GM12878 (cell line): ENCODE results near the gene ZNF792. TPM values are rescaled to one million over a fixed set of nuclear protein-coding genes. Genes with fewer than 3 reads are reported as not detected.

Experiments used
- BHLHE40 ChIP-seq, 2 experiments: fragments of 450-650 bp in 1 of 2; IDR thresholded peaks; 2 replicates each; pipeline ENCODE4 v1.6.1; 2011 to 2017; ENCODE audit warnings: low read depth in 2 of 2, borderline replicate concordance in 1 of 2, improper control_type of control experiment in 1 of 2, low read length in 1 of 2, mild to moderate bottlenecking in 1 of 2
- CBFB ChIP-seq: IDR thresholded peaks from 2 replicates; pipeline ENCODE4 v1.6.1; 2016; ENCODE audit warnings: antibody characterized with exemption, low read depth
- CTCF ChIP-seq, 3 experiments: IDR thresholded peaks in 2 of 3; conservative IDR thresholded peaks in 1 of 3; 2 replicates each; pipeline ENCODE4 v1.5.1; 2011; ENCODE audit warnings: low read depth in 3 of 3, low read length in 3 of 3, mild to moderate bottlenecking in 3 of 3, control low read depth in 2 of 3, moderate library complexity in 2 of 3, inconsistent platforms in 1 of 3, mixed read lengths in 1 of 3; ENCODE audit not compliant: control insufficient read depth in 2 of 3, insufficient read depth in 1 of 3; ENCODE audit errors: extremely low read depth in 1 of 3
- FOXM1 ChIP-seq: IDR thresholded peaks from 2 replicates; pipeline ENCODE4 v1.6.1; 2012; ENCODE audit warnings: low read depth, mild to moderate bottlenecking, inconsistent platforms, low read length, moderate library complexity
- HCFC1 ChIP-seq: fragments of 150-350 bp; IDR thresholded peaks from 2 replicates; pipeline ENCODE4 v1.6.1; 2014; ENCODE audit warnings: low read length
- JUNB ChIP-seq: IDR thresholded peaks from 2 replicates; pipeline ENCODE4 v1.6.1; 2016; ENCODE audit warnings: antibody characterized with exemption, mild to moderate bottlenecking
- KDM1A ChIP-seq: fragments of 200-600 bp; sonication (generic); IDR thresholded peaks from 2 replicates; pipeline ENCODE4 v1.6.1; 2016; ENCODE audit warnings: borderline replicate concordance
- MTA3 ChIP-seq: IDR thresholded peaks from 2 replicates; pipeline ENCODE4 v1.6.1; 2012; ENCODE audit warnings: low read length, inconsistent platforms, borderline replicate concordance
- NKRF ChIP-seq: fragments of 450-650 bp; conservative IDR thresholded peaks from 2 replicates; pipeline ENCODE4 v1.6.1; 2017; ENCODE audit warnings: mild to moderate bottlenecking, moderate library complexity
- PKNOX1 ChIP-seq: fragments of 450-650 bp; IDR thresholded peaks from 2 replicates; pipeline ENCODE4 v1.6.1; 2016; ENCODE audit warnings: mild to moderate bottlenecking
- SIN3A ChIP-seq: IDR thresholded peaks from 2 replicates; pipeline ENCODE4 v1.6.1; 2012; ENCODE audit warnings: low read depth, low read length, improper control_type of control experiment
- SIX5 ChIP-seq: IDR thresholded peaks from 2 replicates; pipeline ENCODE4 v1.6.1; 2011; ENCODE audit warnings: mild to moderate bottlenecking, low read depth, low read length, moderate library complexity; ENCODE audit not compliant: severe bottlenecking
- ZBTB11 ChIP-seq: fragments of 450-650 bp; formaldehyde crosslinking; IDR thresholded peaks from 2 replicates; pipeline ENCODE4 v1.5.0; 2022; ENCODE audit warnings: mild to moderate bottlenecking, missing genetic modification characterization
- ZNF384 ChIP-seq: IDR thresholded peaks from 2 replicates; pipeline ENCODE4 v1.6.1; 2012; ENCODE audit warnings: low read depth, mild to moderate bottlenecking, low read length, improper control_type of control experiment, borderline replicate concordance
- polyA plus RNA-seq, 11 experiments: library from polyadenylated mRNA; depleted of rRNA in 4 of 11; unstranded in 6 of 11; stranded (reverse) in 5 of 11; fragments of >200 nt; fragmentation: Nextera tagmentation in 4 of 11; fragmentation: Illumina TruSeq in 1 of 11; extraction: Ambion mirVana in 4 of 11; extraction: Trizol in 1 of 11; gene quantifications; 1 replicate in 1 of 11; 2 replicates in 10 of 11; pipeline versions ENCODE4 v1.2.1 to v1.2.3, GENCODE V29; 2011 to 2016; ENCODE audit warnings: inconsistent platforms in 2 of 11, missing spikeins in 2 of 11, low read depth in 1 of 11
- total RNA-seq, 4 experiments: library from RNA; depleted of rRNA in 3 of 4; stranded (reverse); fragments of >200 nt in 3 of 4; fragmentation: Illumina TruSeq in 1 of 4; extraction: Trizol in 1 of 4; gene quantifications; 2 replicates each; pipeline versions ENCODE4 v1.2.1 to v1.2.3, GENCODE V29; 2013 to 2021
- TF ChIP-seq, protein P1 (sequence below): fragments of 450-650 bp; formaldehyde crosslinking; IDR thresholded peaks from 2 replicates; pipeline ENCODE4 v1.4.0; 2020; ENCODE audit warnings: mild to moderate bottlenecking, moderate library complexity

Gene ZNF792
- total and polyA plus RNA-seq, 10 of the 15 experiments (the other 5 are each of a cell fraction or from before 2014, with no cell fraction given), result 0.53 to 4.8 (median 1.3) TPM

- TF ChIP-seq CTCF (IDR thresholded peaks at IDR 0.05 in 2 of 3, conservative IDR thresholded peaks at IDR 0.05 in 1 of 3; ENCODE audit: control insufficient read depth in 2 of 3, extremely low read depth in 1 of 3, insufficient read depth in 1 of 3, low read depth in 3 of 3, low read length in 3 of 3) (no peak), CBFB (0 out of 2 replicates have a peak, but pooled peaks have one; percentile 28), ZBTB11 (CRISPR knock-in tag) (no peak), MTA3 (no peak), SIN3A (no peak), NKRF (no peak), SIX5 (no peak), KDM1A (no peak), HCFC1 (no peak), FOXM1 (no peak; the same call in 1 of the 2 replicates), ZNF384 (no peak), BHLHE40 (IDR thresholded peaks at IDR 0.05; ENCODE audit: borderline replicate concordance in 1 of 2, low read depth in 2 of 2, low read length in 1 of 2) (peak in 1 of 2 experiments; percentile 73; a peak in 1 of 4 replicates), JUNB (peak; percentile 28; the same call in 1 of the 2 replicates), PKNOX1 (no peak)
- TF ChIP-seq, protein P1, sequence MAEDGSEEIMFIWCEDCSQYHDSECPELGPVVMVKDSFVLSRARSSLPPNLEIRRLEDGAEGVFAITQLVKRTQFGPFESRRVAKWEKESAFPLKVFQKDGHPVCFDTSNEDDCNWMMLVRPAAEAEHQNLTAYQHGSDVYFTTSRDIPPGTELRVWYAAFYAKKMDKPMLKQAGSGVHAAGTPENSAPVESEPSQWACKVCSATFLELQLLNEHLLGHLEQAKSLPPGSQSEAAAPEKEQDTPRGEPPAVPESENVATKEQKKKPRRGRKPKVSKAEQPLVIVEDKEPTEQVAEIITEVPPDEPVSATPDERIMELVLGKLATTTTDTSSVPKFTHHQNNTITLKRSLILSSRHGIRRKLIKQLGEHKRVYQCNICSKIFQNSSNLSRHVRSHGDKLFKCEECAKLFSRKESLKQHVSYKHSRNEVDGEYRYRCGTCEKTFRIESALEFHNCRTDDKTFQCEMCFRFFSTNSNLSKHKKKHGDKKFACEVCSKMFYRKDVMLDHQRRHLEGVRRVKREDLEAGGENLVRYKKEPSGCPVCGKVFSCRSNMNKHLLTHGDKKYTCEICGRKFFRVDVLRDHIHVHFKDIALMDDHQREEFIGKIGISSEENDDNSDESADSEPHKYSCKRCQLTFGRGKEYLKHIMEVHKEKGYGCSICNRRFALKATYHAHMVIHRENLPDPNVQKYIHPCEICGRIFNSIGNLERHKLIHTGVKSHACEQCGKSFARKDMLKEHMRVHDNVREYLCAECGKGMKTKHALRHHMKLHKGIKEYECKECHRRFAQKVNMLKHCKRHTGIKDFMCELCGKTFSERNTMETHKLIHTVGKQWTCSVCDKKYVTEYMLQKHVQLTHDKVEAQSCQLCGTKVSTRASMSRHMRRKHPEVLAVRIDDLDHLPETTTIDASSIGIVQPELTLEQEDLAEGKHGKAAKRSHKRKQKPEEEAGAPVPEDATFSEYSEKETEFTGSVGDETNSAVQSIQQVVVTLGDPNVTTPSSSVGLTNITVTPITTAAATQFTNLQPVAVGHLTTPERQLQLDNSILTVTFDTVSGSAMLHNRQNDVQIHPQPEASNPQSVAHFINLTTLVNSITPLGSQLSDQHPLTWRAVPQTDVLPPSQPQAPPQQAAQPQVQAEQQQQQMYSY (CRISPR knock-in tag), result no peak
Measured at GRCh38 chr19:34990578-34991192, 26.7 kb upstream of the ZNF792 start (continued).
